Common myeloid progenitor, CD34-positive (primary cell): ENCODE measurements around the gene ABCF3.

Experiments used
- CTCF ChIA-PET: fragments of 350-600 bp; sonication (Branson Sonifier 250); formaldehyde crosslinking; loops from one replicate; lab custom pipeline; 2021; ENCODE audit warnings: antibody characterized with exemption; lab: Charles Lee
- POLR2A ChIA-PET: fragments of 350-600 bp; sonication (Branson Sonifier 250); formaldehyde crosslinking; loops from one replicate; lab custom pipeline; 2021; ENCODE audit warnings: antibody characterized with exemption; lab: Charles Lee
- DNase-seq, 3 donors: peaks; one replicate each; pipeline versions ENCODE4 v3.0.0 to v3.0.0-alpha.2; 2013
- H3K27ac ChIP-seq, 2 experiments: 1 replicate in 1 of 2; 2 replicates in 1 of 2; pipeline ENCODE4 v1.7.0; 2013; ENCODE audit warnings: inconsistent platforms in 2 of 2, low read length in 2 of 2, mild to moderate bottlenecking in 2 of 2, low read depth in 1 of 2, moderate library complexity in 1 of 2; ENCODE audit not compliant: severe bottlenecking in 2 of 2, insufficient read depth in 1 of 2, poor library complexity in 1 of 2
- H3K27me3 ChIP-seq, 5 experiments: replicated peaks in 2 of 5; 1 replicate in 3 of 5; 2 replicates in 2 of 5; pipeline versions ENCODE4 v1.6.1 to v1.7.0; 2013; ENCODE audit warnings: low read length in 4 of 5, mild to moderate bottlenecking in 2 of 5, moderate library complexity in 2 of 5, inconsistent platforms in 1 of 5; ENCODE audit not compliant: insufficient read depth in 5 of 5, control insufficient read depth in 4 of 5
- H3K36me3 ChIP-seq, 4 experiments: 1 replicate in 2 of 4; 2 replicates in 2 of 4; pipeline versions ENCODE4 v1.6.1 to v1.7.0; 2013; ENCODE audit warnings: low read length in 3 of 4, control low read depth in 1 of 4, mild to moderate bottlenecking in 1 of 4; ENCODE audit not compliant: control insufficient read depth in 4 of 4, insufficient read depth in 4 of 4
- H3K4me1 ChIP-seq, 4 experiments: 1 replicate in 3 of 4; 2 replicates in 1 of 4; pipeline versions ENCODE4 v1.6.1 to v1.7.1; 2013; ENCODE audit warnings: low read length in 3 of 4, mild to moderate bottlenecking in 3 of 4, control low read depth in 1 of 4, inconsistent platforms in 1 of 4, moderate library complexity in 1 of 4; ENCODE audit not compliant: control insufficient read depth in 4 of 4, insufficient read depth in 4 of 4; ENCODE audit errors: control extremely low read depth in 1 of 4
- H3K4me3 ChIP-seq, 7 experiments: 1 replicate in 4 of 7; 2 replicates in 3 of 7; pipeline versions ENCODE4 v1.5.1 to v1.7.0; 2013; ENCODE audit warnings: mild to moderate bottlenecking in 7 of 7, low read length in 6 of 7, moderate library complexity in 6 of 7, inconsistent platforms in 2 of 7, low read depth in 2 of 7, control low read depth in 1 of 7; ENCODE audit not compliant: insufficient read depth in 4 of 7, control insufficient read depth in 1 of 7; ENCODE audit errors: extremely low read depth in 1 of 7
- H3K9me3 ChIP-seq, 5 experiments: 1 replicate in 4 of 5; 2 replicates in 1 of 5; pipeline versions ENCODE4 v1.6.1 to v1.7.1; 2013; ENCODE audit warnings: low read length in 4 of 5, mild to moderate bottlenecking in 2 of 5, inconsistent platforms in 1 of 5, low read depth in 1 of 5, moderate library complexity in 1 of 5; ENCODE audit not compliant: control insufficient read depth in 4 of 5, insufficient read depth in 2 of 5; ENCODE audit errors: control extremely low read depth in 1 of 5
- WGBS: methylation state at CpG from one replicate; pipeline ENCODE4 v1.1.5; 2013; ENCODE audit not compliant: insufficient coverage; 5-methylcytosine and 5-hydroxymethylcytosine counted together

Gene ABCF3

GRCh38 chr3:184242297-184242685 is 56.3 kb downstream of the ABCF3 start:
- CTCF ChIA-PET: interaction anchor here (1.3 to 5.6 kb wide), 4 partner anchors 8 to 97 kb away, joined by 3 to 79 read pairs (median 4); partner anchors contain the start of genes EEF1AKMT4 and VWA5B2

More at GRCh38 chr3:184242297-184242685, 56.3 kb downstream of the ABCF3 start:
- Histone ChIP-seq H3K36me3 (peaks cover 0 to 47% (median 34%) of the 10 kb centered on the region in 4 experiments), H3K4me3 (no peak overlapping the region), H3K9me3 (no peaks in the 10 kb centered on the region), H3K27ac (no peak overlapping the region), H3K4me1 (peaks cover 0 to 5% (median under 1%) of the 10 kb centered on the region in 4 experiments), H3K27me3 (no peaks in the 10 kb centered on the region)
- DNase-seq: no peak
- POLR2A ChIA-PET: no interaction called here
- WGBS: 100% methylated on average over 4 of the region's 5 CpGs
